Measurements from ENCODE around the gene ZFP64.

DNA sequence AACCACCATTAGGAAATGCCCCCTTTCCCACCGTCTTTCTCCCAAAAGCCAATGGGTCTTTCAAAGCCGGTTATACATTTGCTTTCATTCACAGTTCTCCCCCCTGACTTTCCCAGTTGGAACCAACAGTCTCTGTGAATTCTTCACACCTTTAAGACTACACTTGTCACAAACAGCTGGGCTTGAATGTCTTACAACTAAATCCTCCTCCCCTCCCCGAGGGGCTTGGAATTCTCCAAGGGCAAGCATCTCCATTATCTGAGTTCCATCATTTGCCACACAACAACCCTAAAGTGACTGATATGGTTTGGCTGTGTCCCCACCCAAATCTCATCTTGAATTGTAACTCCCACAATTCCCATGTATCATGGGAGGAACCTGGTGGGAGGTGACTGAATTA, 12.9 kb downstream of the ZFP64 start:
- TF ChIP-seq, protein P1, sequence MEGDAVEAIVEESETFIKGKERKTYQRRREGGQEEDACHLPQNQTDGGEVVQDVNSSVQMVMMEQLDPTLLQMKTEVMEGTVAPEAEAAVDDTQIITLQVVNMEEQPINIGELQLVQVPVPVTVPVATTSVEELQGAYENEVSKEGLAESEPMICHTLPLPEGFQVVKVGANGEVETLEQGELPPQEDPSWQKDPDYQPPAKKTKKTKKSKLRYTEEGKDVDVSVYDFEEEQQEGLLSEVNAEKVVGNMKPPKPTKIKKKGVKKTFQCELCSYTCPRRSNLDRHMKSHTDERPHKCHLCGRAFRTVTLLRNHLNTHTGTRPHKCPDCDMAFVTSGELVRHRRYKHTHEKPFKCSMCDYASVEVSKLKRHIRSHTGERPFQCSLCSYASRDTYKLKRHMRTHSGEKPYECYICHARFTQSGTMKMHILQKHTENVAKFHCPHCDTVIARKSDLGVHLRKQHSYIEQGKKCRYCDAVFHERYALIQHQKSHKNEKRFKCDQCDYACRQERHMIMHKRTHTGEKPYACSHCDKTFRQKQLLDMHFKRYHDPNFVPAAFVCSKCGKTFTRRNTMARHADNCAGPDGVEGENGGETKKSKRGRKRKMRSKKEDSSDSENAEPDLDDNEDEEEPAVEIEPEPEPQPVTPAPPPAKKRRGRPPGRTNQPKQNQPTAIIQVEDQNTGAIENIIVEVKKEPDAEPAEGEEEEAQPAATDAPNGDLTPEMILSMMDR (IDR thresholded peaks at IDR 0.05; ENCODE audit: insufficient read depth, low read depth, low read length): no peak
- no peak for TF ChIP-seq EZH2 (IDR thresholded peaks at IDR 0.05; ENCODE audit: insufficient read depth, low read length)
